HepG2 (cell line): Measurements from ENCODE around the gene DGCR6L. TPM values are rescaled to one million over a fixed set of nuclear protein-coding genes. Genes with fewer than 3 reads are reported as not detected.

Source experiments
- ARNT2 ChIP-seq: sonication (generic); formaldehyde crosslinking; IDR thresholded peaks from 2 replicates; pipeline ENCODE4 v1.8.0; 2022; ENCODE audit warnings: mild to moderate bottlenecking, low read depth, missing genetic modification reagents, moderate library complexity
- ATF7 ChIP-seq, 2 experiments: fragments of 450-650 bp in 1 of 2; sonication (generic) in 1 of 2; formaldehyde crosslinking in 1 of 2; IDR thresholded peaks; 2 replicates each; pipeline versions ENCODE4 v1.4.0 to v1.6.1; 2016 to 2020; ENCODE audit warnings: antibody characterized with exemption in 1 of 2, mild to moderate bottlenecking in 1 of 2, missing genetic modification reagents in 1 of 2
- ATRX ChIP-seq: sonication (generic); formaldehyde crosslinking; IDR thresholded peaks from 2 replicates; pipeline ENCODE4 v1.4.0; 2020; ENCODE audit warnings: missing genetic modification reagents, borderline replicate concordance
- CHCHD3 ChIP-seq: sonication (generic); formaldehyde crosslinking; IDR thresholded peaks from 2 replicates; pipeline ENCODE4 v1.8.0; 2022; ENCODE audit warnings: mild to moderate bottlenecking, missing genetic modification reagents, moderate library complexity
- DMAP1 ChIP-seq: IDR thresholded peaks from 2 replicates; pipeline ENCODE4 v1.6.1; 2016
- GABPA ChIP-seq, 2 experiments: IDR thresholded peaks; 2 replicates each; pipeline ENCODE4 v1.6.1; 2011 to 2016; ENCODE audit warnings: low read depth in 2 of 2, low read length in 1 of 2, missing biosample characterization in 1 of 2, missing genetic modification characterization in 1 of 2
- HDAC2 ChIP-seq: sonication (generic); formaldehyde crosslinking; IDR thresholded peaks from 2 replicates; pipeline ENCODE4 v1.4.0; 2020; ENCODE audit warnings: missing genetic modification reagents
- HMG20B ChIP-seq: conservative IDR thresholded peaks from 2 replicates; pipeline ENCODE4 v1.6.1; 2016; ENCODE audit warnings: missing genetic modification reagents, missing compliant biosample characterization
- JUND ChIP-seq: sonication (generic); formaldehyde crosslinking; IDR thresholded peaks from 2 replicates; pipeline ENCODE4 v1.8.0; 2022; ENCODE audit warnings: mild to moderate bottlenecking, missing genetic modification reagents
- MAZ ChIP-seq, 2 experiments: sonication (generic) in 1 of 2; formaldehyde crosslinking in 1 of 2; IDR thresholded peaks; 2 replicates each; pipeline versions ENCODE4 v1.5.0 to v1.6.1; 2012 to 2020; ENCODE audit warnings: low read depth in 2 of 2, mild to moderate bottlenecking in 2 of 2, borderline replicate concordance in 1 of 2, improper control_type of control experiment in 1 of 2, low read length in 1 of 2, missing genetic modification reagents in 1 of 2, moderate library complexity in 1 of 2
- NCOA2 ChIP-seq: sonication (generic); formaldehyde crosslinking; IDR thresholded peaks from 2 replicates; pipeline ENCODE4 v1.8.0; 2022; ENCODE audit warnings: inconsistent platforms
- NFE2 ChIP-seq: sonication (generic); formaldehyde crosslinking; IDR thresholded peaks from 2 replicates; pipeline ENCODE4 v1.4.0; 2020; ENCODE audit warnings: missing genetic modification reagents
- RAD51 ChIP-seq: fragments of 450-650 bp; IDR thresholded peaks from 2 replicates; pipeline ENCODE4 v1.6.1; 2016; ENCODE audit warnings: borderline replicate concordance
- RFX5 ChIP-seq: IDR thresholded peaks from 2 replicates; pipeline ENCODE4 v1.6.1; 2011; ENCODE audit warnings: low read depth, low read length, improper control_type of control experiment
- SNAPC5 ChIP-seq: sonication (generic); formaldehyde crosslinking; IDR thresholded peaks from 2 replicates; pipeline ENCODE4 v1.8.1; 2023; ENCODE audit warnings: mild to moderate bottlenecking, missing genetic modification reagents, borderline replicate concordance
- STAT5B ChIP-seq: sonication (generic); formaldehyde crosslinking; IDR thresholded peaks from 2 replicates; pipeline ENCODE4 v1.4.0; 2020; ENCODE audit warnings: missing genetic modification reagents
- ZBTB8A ChIP-seq: sonication (generic); formaldehyde crosslinking; IDR thresholded peaks from 2 replicates; pipeline ENCODE4 v1.4.0; 2020; ENCODE audit warnings: mild to moderate bottlenecking, low read depth, missing genetic modification reagents, borderline replicate concordance
- ZKSCAN5 ChIP-seq: sonication (generic); formaldehyde crosslinking; IDR thresholded peaks from 2 replicates; pipeline ENCODE4 v1.5.1; 2020; ENCODE audit warnings: mild to moderate bottlenecking, missing genetic modification reagents
- ZNF331 ChIP-seq: sonication (generic); formaldehyde crosslinking; IDR thresholded peaks from 2 replicates; pipeline ENCODE4 v1.4.0; 2020; ENCODE audit warnings: missing genetic modification reagents
- ZNF414 ChIP-seq: sonication (generic); formaldehyde crosslinking; IDR thresholded peaks from 2 replicates; pipeline ENCODE4 v1.5.0; 2020; ENCODE audit warnings: missing genetic modification reagents
- ZNF446 ChIP-seq: sonication (generic); formaldehyde crosslinking; IDR thresholded peaks from 2 replicates; pipeline ENCODE4 v1.5.0; 2020; ENCODE audit warnings: mild to moderate bottlenecking, missing genetic modification reagents
- ZNF562 ChIP-seq: sonication (generic); formaldehyde crosslinking; IDR thresholded peaks from 2 replicates; pipeline ENCODE4 v1.8.0; 2022; ENCODE audit warnings: missing genetic modification reagents, borderline replicate concordance
- ZNF740 ChIP-seq: sonication (generic); formaldehyde crosslinking; IDR thresholded peaks from 2 replicates; pipeline ENCODE4 v1.4.0; 2020; ENCODE audit warnings: missing genetic modification reagents
- ZNF75D ChIP-seq: sonication (generic); formaldehyde crosslinking; IDR thresholded peaks from 2 replicates; pipeline ENCODE4 v1.8.1; 2023; ENCODE audit warnings: missing genetic modification reagents, mild to moderate bottlenecking, borderline replicate concordance
- ZNF883 ChIP-seq: sonication (generic); formaldehyde crosslinking; IDR thresholded peaks from 2 replicates; pipeline ENCODE4 v1.5.1; 2020; ENCODE audit warnings: mild to moderate bottlenecking, missing genetic modification reagents; ENCODE audit errors: not compliant biosample characterization
- polyA plus RNA-seq, 8 experiments: library from polyadenylated mRNA; depleted of rRNA in 3 of 8; stranded (reverse) in 7 of 8; unstranded in 1 of 8; fragments of >200 nt; fragmentation: Illumina TruSeq in 4 of 8; extraction: Trizol in 4 of 8; gene quantifications; 2 replicates each; pipeline versions ENCODE4 v1.2.1 to v1.2.3, GENCODE V29; 2011 to 2016; ENCODE audit warnings: low read depth in 4 of 8, missing spikeins in 1 of 8, mixed read lengths in 1 of 8; ENCODE audit not compliant: insufficient read depth in 1 of 8
- total RNA-seq, 5 experiments: library from RNA; depleted of rRNA; stranded (reverse); fragments of >200 nt; fragmentation: Illumina TruSeq; extraction: Trizol; gene quantifications; 2 replicates each; pipeline ENCODE4 v1.2.3, GENCODE V29; 2016; ENCODE audit warnings: low read depth in 1 of 5
- TF ChIP-seq, protein P1 (sequence below): sonication (generic); formaldehyde crosslinking; IDR thresholded peaks from 2 replicates; pipeline ENCODE4 v1.4.0; 2020; ENCODE audit warnings: mild to moderate bottlenecking, missing genetic modification reagents
- TF ChIP-seq, protein P2 (sequence below): sonication (generic); formaldehyde crosslinking; IDR thresholded peaks from 2 replicates; pipeline ENCODE4 v1.4.0; 2020; ENCODE audit warnings: missing genetic modification reagents, borderline replicate concordance

DGCR6L gene
- total and polyA plus RNA-seq, 2 of the 13 experiments (the other 11 are each of a cell fraction or from before 2014, with no cell fraction given): 17.5 to 35.3 TPM

DNA sequence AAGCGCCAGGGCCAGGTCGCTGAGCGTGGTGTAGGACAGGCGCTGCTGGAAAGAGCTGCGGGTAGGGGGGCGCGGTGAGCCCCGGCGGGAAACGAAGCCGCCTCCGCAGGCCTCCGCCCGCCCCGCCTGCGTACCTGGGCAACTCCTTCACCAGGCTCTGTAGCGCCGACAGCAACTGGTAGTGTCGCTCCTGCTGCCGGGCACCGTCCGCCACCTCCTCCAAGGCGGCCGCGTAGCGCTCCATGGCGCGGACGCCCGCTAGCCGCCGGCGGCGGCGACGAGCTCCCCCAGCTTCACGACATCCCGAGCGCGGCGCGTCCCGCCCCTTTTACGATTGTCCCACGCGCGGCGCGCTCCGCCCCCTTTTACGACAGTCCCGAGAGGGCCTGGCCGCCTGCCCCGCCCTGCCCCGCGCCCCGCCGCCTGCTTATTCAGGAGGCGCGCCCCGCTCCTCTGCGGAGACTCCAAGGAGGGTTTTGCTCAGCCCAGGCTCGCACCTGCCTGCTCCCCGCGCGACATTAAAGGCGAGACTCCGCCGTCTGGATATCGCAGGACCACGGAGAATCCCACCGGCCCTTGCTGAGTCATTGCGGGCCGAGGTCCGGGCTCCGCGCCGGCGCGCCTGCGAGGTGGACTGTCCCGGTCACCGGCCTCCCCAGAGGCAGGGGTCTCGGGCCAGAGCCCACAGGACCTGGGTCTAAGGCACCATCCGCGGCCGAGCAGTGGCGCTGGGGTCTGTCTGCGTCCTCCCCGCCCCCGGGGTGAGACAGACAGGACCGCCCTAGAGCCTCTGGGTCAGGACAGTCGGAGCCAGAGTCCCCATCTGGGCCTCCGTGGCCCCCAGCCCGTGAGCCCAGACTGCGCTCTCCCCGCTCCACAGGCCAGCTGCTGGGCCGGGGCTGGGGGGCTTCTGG is at the start of gene DGCR6L (continued):
- TF ChIP-seq ARNT2 (CRISPR knock-in tag): peak; percentile 68; the same call in 1 of the 2 replicates
- TF ChIP-seq RFX5: no peak
- no peak for TF ChIP-seq ZKSCAN5 (CRISPR knock-in tag)
- TF ChIP-seq ZNF740 (CRISPR knock-in tag): no peak
- TF ChIP-seq STAT5B (CRISPR knock-in tag): no peak
- TF ChIP-seq ATRX (CRISPR knock-in tag): no peak
- TF ChIP-seq HDAC2 (CRISPR knock-in tag): peak; percentile 50
- no peak for TF ChIP-seq RAD51
- no peak for TF ChIP-seq ATF7 (IDR thresholded peaks at IDR 0.05)
- no peak for TF ChIP-seq ATF7 (CRISPR knock-in tag; IDR thresholded peaks at IDR 0.05)
- TF ChIP-seq ZNF562 (CRISPR knock-in tag): no peak
- peak; percentile 81 for TF ChIP-seq ZNF883
- TF ChIP-seq NCOA2: no peak; the same call in 1 of the 2 replicates
- TF ChIP-seq ZNF414 (CRISPR knock-in tag): peak; percentile 60; the same call in 1 of the 2 replicates
- no peak for TF ChIP-seq MAZ (IDR thresholded peaks at IDR 0.05; ENCODE audit: borderline replicate concordance, low read depth, low read length)
- TF ChIP-seq MAZ (CRISPR knock-in tag; IDR thresholded peaks at IDR 0.05; ENCODE audit: low read depth): peak; percentile 67; the same call in 1 of the 2 replicates
- TF ChIP-seq NFE2: peak; percentile 71
- TF ChIP-seq DMAP1 (CRISPR knock-in tag): peak; percentile 77; the same call in 1 of the 2 replicates
- no peak for TF ChIP-seq ZBTB8A (CRISPR knock-in tag)
- TF ChIP-seq, protein P1, sequence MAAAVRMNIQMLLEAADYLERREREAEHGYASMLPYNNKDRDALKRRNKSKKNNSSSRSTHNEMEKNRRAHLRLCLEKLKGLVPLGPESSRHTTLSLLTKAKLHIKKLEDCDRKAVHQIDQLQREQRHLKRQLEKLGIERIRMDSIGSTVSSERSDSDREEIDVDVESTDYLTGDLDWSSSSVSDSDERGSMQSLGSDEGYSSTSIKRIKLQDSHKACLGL (CRISPR knock-in tag): peak; percentile 32; the same call in 1 of the 2 replicates
- no peak for TF ChIP-seq HMG20B (CRISPR knock-in tag)
- 0 out of 2 replicates have a peak, but pooled peaks have one; percentile 71 for TF ChIP-seq ZNF446 (CRISPR knock-in tag)
- no peak for TF ChIP-seq JUND (CRISPR knock-in tag)
- no peak for TF ChIP-seq GABPA (IDR thresholded peaks at IDR 0.05; ENCODE audit: low read depth, low read length)
- no peak for TF ChIP-seq GABPA (CRISPR knock-in tag; IDR thresholded peaks at IDR 0.05; ENCODE audit: low read depth)
- TF ChIP-seq CHCHD3: peak; percentile 72; the same call in 1 of the 2 replicates
- peak; percentile 12; the same call in 1 of the 2 replicates for TF ChIP-seq ZNF331
- TF ChIP-seq, protein P2, sequence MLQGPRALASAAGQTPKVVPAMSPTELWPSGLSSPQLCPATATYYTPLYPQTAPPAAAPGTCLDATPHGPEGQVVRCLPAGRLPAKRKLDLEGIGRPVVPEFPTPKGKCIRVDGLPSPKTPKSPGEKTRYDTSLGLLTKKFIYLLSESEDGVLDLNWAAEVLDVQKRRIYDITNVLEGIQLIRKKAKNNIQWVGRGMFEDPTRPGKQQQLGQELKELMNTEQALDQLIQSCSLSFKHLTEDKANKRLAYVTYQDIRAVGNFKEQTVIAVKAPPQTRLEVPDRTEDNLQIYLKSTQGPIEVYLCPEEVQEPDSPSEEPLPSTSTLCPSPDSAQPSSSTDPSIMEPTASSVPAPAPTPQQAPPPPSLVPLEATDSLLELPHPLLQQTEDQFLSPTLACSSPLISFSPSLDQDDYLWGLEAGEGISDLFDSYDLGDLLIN (CRISPR knock-in tag): no peak
- TF ChIP-seq ZNF75D (CRISPR knock-in tag): no peak
- no peak for TF ChIP-seq SNAPC5 (CRISPR knock-in tag)
